Body of pancreas (tissue), 4 donors: ENCODE measurements around the gene SENP8.

Source experiments
- CTCF ChIP-seq, 7 experiments: fragments of 450-650 bp in 4 of 7; fragments of 200-600 bp in 3 of 7; sonication (generic) in 3 of 7; IDR thresholded peaks; one replicate each; pipeline ENCODE4 v1.5.1; 2016 to 2019; ENCODE audit warnings: antibody characterized with exemption in 7 of 7
- POLR2A ChIP-seq, 3 donors: fragments of 450-650 bp; IDR thresholded peaks; one replicate each; pipeline ENCODE4 v1.6.1; 2016; ENCODE audit warnings: antibody characterized with exemption in 3 of 3, mild to moderate bottlenecking in 2 of 3

- TF ChIP-seq CTCF (IDR thresholded peaks at IDR 0.05) (no peak), POLR2A (IDR thresholded peaks at IDR 0.05) (no peak)
Observed at GRCh38 chr15:72167445-72167844, 49.2 kb downstream of the SENP8 start.
